ENCODE data around the gene TAOK3. TPM values are rescaled to one million over a fixed set of nuclear protein-coding genes. Genes with fewer than 3 reads are reported as not detected.

Gene TAOK3
- total and polyA plus RNA-seq, 9 of the 15 experiments (the other 6 are each of a cell fraction or from before 2014, with no cell fraction given): 24.3 to 83.5 (median 47.1) TPM

DNA sequence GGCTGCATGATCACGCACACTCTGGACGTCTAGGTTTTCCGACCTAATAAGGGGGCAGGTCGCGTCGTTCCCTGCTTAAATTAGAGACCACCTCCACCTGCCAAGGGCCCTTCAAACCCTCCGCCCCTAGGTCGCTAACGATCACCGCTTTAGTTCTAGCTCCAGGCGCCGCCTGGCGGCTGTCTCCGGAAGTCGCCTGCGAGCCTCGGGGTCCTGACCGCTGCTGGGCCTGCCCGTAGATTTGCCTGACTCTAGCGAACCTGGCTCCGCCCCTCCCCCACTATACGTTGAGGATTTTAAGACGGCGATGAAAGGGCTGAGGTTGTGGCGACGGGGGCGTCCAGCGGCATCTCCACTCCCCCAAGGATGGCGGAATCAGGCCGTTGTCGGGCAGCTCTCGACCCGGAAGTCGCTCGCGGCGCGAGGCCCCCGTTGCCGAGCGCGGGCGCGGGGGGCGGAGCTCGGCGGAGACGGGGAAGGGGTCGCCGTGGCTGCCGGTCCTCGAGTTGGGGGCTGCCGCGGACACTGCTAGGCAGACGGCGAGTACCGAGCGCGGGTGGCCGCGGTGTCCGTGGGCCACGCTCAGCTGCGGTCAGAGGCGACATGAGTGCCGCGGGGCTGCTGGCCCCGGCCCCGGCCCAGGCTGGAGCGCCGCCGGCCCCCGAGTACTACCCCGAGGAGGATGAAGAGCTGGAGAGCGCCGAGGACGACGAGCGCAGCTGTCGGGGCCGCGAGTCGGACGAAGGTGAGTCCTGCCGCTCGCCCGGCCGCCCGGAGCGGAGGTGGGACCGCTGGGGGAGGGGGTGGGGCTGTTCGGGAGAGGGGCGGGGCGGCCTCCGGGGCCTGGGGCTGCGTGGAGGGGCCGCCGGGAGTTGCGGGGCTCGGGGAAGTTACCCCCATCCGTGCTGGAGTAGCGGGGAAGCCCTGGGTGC, 3.6 kb upstream of the TAOK3 start, which contains the start of gene SUDS3 (continued):
- no peak for TF ChIP-seq MGA (IDR thresholded peaks at IDR 0.05)
- TF ChIP-seq CREBBP (IDR thresholded peaks at IDR 0.05; ENCODE audit: low read depth, low read length): no peak
- TF ChIP-seq ZBTB17 (CRISPR knock-in tag; IDR thresholded peaks at IDR 0.05): peak; percentile 96
- peak; percentile 71 to 85 for TF ChIP-seq MAZ (CRISPR knock-in tag; conservative IDR thresholded peaks at IDR 0.05 in 1 of 2, IDR thresholded peaks at IDR 0.05 in 1 of 2)
- TF ChIP-seq TAF15 (IDR thresholded peaks at IDR 0.05; ENCODE audit: low read depth, low read length): 0 out of 2 replicates have a peak, but pooled peaks have one; percentile 43
- no peak for TF ChIP-seq DPF2 (IDR thresholded peaks at IDR 0.05)
- TF ChIP-seq EWSR1 (IDR thresholded peaks at IDR 0.05; ENCODE audit: borderline replicate concordance, low read depth, partially characterized antibody): no peak
- TF ChIP-seq, protein P1, sequence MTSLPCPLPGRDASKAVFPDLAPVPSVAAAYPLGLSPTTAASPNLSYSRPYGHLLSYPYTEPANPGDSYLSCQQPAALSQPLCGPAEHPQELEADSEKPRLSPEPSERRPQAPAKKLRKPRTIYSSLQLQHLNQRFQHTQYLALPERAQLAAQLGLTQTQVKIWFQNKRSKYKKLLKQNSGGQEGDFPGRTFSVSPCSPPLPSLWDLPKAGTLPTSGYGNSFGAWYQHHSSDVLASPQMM (CRISPR knock-in tag; IDR thresholded peaks at IDR 0.05): no peak
- TF ChIP-seq HNRNPH1 (optimal IDR thresholded peaks at IDR 0.05; ENCODE audit: low read depth, low read length): no peak
- no peak for TF ChIP-seq FOXK1 (CRISPR knock-in tag; IDR thresholded peaks at IDR 0.05; ENCODE audit: borderline replicate concordance)
- TF ChIP-seq NEUROD1 (IDR thresholded peaks at IDR 0.05; ENCODE audit: borderline replicate concordance, low read depth, low read length, partially characterized antibody): peak; percentile 68
- TF ChIP-seq, protein P2, sequence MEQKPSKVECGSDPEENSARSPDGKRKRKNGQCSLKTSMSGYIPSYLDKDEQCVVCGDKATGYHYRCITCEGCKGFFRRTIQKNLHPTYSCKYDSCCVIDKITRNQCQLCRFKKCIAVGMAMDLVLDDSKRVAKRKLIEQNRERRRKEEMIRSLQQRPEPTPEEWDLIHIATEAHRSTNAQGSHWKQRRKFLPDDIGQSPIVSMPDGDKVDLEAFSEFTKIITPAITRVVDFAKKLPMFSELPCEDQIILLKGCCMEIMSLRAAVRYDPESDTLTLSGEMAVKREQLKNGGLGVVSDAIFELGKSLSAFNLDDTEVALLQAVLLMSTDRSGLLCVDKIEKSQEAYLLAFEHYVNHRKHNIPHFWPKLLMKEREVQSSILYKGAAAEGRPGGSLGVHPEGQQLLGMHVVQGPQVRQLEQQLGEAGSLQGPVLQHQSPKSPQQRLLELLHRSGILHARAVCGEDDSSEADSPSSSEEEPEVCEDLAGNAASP (IDR thresholded peaks at IDR 0.05): no peak
- TF ChIP-seq MYNN (IDR thresholded peaks at IDR 0.05): peak; percentile 57; the same call in 1 of the 2 replicates
- TF ChIP-seq MYNN (CRISPR knock-in tag; IDR thresholded peaks at IDR 0.05): no peak

All from K562 (cell line).